GM06990 (cell line): ENCODE measurements around the gene FAM50A.

Experiments
- DNase-seq: peaks from one replicate; pipeline ENCODE4 v3.0.0-alpha.2; 2011; ENCODE audit not compliant: insufficient read length; ENCODE audit errors: extremely low read depth
- H3K27me3 ChIP-seq: replicated peaks from 2 replicates; pipeline ENCODE4 v1.6.0; 2011; ENCODE audit warnings: low read length; ENCODE audit not compliant: control insufficient read depth, insufficient read depth
- H3K36me3 ChIP-seq: 2 replicates; pipeline ENCODE4 v1.5.1; 2011; ENCODE audit warnings: low read length; ENCODE audit not compliant: control insufficient read depth, insufficient read depth
- H3K4me3 ChIP-seq: replicated peaks from 2 replicates; pipeline ENCODE4 v1.5.1; 2011; ENCODE audit warnings: low read depth, mild to moderate bottlenecking, control low read depth, low read length
- CTCF ChIP-seq: IDR thresholded peaks from 2 replicates; pipeline ENCODE4 v1.5.1; 2011; ENCODE audit warnings: low read length, control low read depth, mild to moderate bottlenecking, inconsistent platforms; ENCODE audit not compliant: insufficient read depth, poor library complexity, severe bottlenecking

FAM50A gene

GRCh38 chrX:154403192-154403591 lies 40.7 kb upstream of the FAM50A start:
- no peaks in the 10 kb centered on the region for H3K27me3 ChIP-seq
- H3K36me3 ChIP-seq, result peaks cover 11% of the 10 kb centered on the region
- H3K4me3 ChIP-seq, result no peak overlapping the region
- TF ChIP-seq CTCF, result no peak
- DNase-seq, result no peak

GRCh38 chrX:154403858-154404257 lies 40.1 kb upstream of the FAM50A start:
- TF ChIP-seq CTCF, result no peak
- no peak for DNase-seq
- H3K4me3 ChIP-seq, result no peak overlapping the region
- H3K27me3 ChIP-seq, result no peaks in the 10 kb centered on the region
- H3K36me3 ChIP-seq, result peaks cover 11% of the 10 kb centered on the region

GRCh38 chrX:154404625-154405192 lies 39.2 kb upstream of the FAM50A start:
- no peak for TF ChIP-seq CTCF
- no peaks in the 10 kb centered on the region for H3K27me3 ChIP-seq
- H3K4me3 ChIP-seq, result no peak overlapping the region

GRCh38 chrX:154408659-154409221 lies 35.2 kb upstream of the FAM50A start:
- no peak for TF ChIP-seq CTCF
- peak overlapping the region; percentile 47 for H3K4me3 ChIP-seq
- no peak for DNase-seq
- H3K36me3 ChIP-seq, result no peaks in the 10 kb centered on the region
- no peaks in the 10 kb centered on the region for H3K27me3 ChIP-seq

More at GRCh38 chrX:154404625-154405192, 39.2 kb upstream of the FAM50A start:
- no peak for DNase-seq
- H3K36me3 ChIP-seq, result peaks cover 4% of the 10 kb centered on the region

- DNase-seq, result peak; percentile 76
- TF ChIP-seq CTCF, result no peak
- H3K4me3 ChIP-seq, result peak within 1 kb of the TSS; percentile 47
- no peaks in the 10 kb centered on the region for H3K27me3 ChIP-seq
- H3K36me3 ChIP-seq, result no peaks in the 10 kb centered on the region; the same call in 1 of the 2 replicates
These were observed 34.6 kb upstream of the FAM50A start, which contains the start of gene DNASE1L1 for GRCh38 chrX:154409222-154409871. Gene DNASE1L1, minus strand, starts transcription at chrX:154409254. Its CDS starts 3,686 bp downstream, at chrX:154405568.

- Histone ChIP-seq H3K4me3 (peak overlapping the region; percentile 75), H3K27me3 (no peaks in the 10 kb centered on the region), H3K36me3 (no peaks in the 10 kb centered on the region; the same call in 1 of the 2 replicates)
- no peak for TF ChIP-seq CTCF
- DNase-seq, result peak; percentile 60
These were observed 32.0 kb upstream of the FAM50A start for GRCh38 chrX:154411981-154412340.
